ENCODE results near the gene HSPB7. TPM values are rescaled to one million over a fixed set of nuclear protein-coding genes. Genes with fewer than 3 reads are reported as not detected.

The HSPB7 gene
- total and polyA plus RNA-seq, 2 donors (not counting 3 experiments of a cell fraction or from before 2014, with no cell fraction given), result not detected

DNA sequence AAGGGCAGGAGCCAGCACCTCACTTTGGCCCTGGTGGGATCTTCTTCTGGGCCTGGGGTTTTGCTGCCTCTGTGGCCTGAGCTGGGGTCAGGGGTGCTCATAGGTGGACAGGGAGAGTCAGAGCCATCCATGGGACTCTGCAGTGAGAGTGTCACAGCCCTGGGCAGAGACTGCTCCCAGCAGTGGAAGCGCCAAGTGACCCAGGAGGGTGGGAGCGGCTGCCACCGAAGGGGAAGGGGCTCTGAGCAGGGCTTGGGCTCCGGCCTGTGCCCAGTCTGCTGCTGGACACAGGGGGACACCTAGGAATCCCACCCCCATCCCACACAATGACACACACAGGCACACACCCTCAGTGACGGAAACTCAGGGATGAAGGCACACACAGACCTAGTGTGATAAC lies 26.1 kb upstream of the HSPB7 start:
- H4K20me1 ChIP-seq (replicated peaks; ENCODE audit: control insufficient read depth, extremely low read depth, insufficient read depth, low read length), result no peaks in the 10 kb centered on the region
- H3K36me3 ChIP-seq (ENCODE audit: control insufficient read depth in 2 of 2, extremely low read depth in 1 of 2, insufficient read depth in 2 of 2, low read length in 2 of 2), result no peaks in the 10 kb centered on the region
- BruUV-seq (replicated peaks), result no TSS peak
- no peaks in the 10 kb centered on the region for H3K9me3 ChIP-seq (replicated peaks; ENCODE audit: control insufficient read depth, insufficient read depth, low read length)
- H3K4me2 ChIP-seq (ENCODE audit: insufficient read depth, low read length), result no peak overlapping the region
- FAIRE-seq (no peak), DNase-seq (ENCODE audit: low read depth, low spot score) (no peak)
- TF ChIP-seq GATA2 (IDR thresholded peaks at IDR 0.05; ENCODE audit: insufficient read depth, insufficient read length, low read depth, low read length) (no peak), CTCF (IDR thresholded peaks at IDR 0.05; ENCODE audit: extremely low read depth in 1 of 2, insufficient read depth in 1 of 2, low read depth in 1 of 2, low read length in 2 of 2) (no peak), MYC (IDR thresholded peaks at IDR 0.05; ENCODE audit: low read depth, low read length) (no peak), FOS (IDR thresholded peaks at IDR 0.05; ENCODE audit: borderline replicate concordance, insufficient read depth, low read length) (no peak), POLR2AphosphoS5 (IDR thresholded peaks at IDR 0.05; ENCODE audit: insufficient read depth, low read depth, low read length) (no peak), JUN (IDR thresholded peaks at IDR 0.05; ENCODE audit: borderline replicate concordance, insufficient read depth, insufficient read length, low read depth) (no peak), POLR2A (IDR thresholded peaks at IDR 0.05; ENCODE audit: low read depth, low read length) (no peak), EZH2 (IDR thresholded peaks at IDR 0.05; ENCODE audit: borderline replicate concordance, low read depth, low read length, severe bottlenecking) (no peak)
- TF ChIP-seq, protein P1, sequence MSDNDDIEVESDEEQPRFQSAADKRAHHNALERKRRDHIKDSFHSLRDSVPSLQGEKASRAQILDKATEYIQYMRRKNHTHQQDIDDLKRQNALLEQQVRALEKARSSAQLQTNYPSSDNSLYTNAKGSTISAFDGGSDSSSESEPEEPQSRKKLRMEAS (IDR thresholded peaks at IDR 0.05; ENCODE audit: insufficient read depth, insufficient read length), result no peak
- intact Hi-C loops (cut with micrococcal nuclease) (no loop called here), dilution Hi-C loops (cut with MboI; ENCODE audit: extremely low pct_ligation_motif_present, low sequenced_read_pairs) (no loop called here)
- no peaks in the 10 kb centered on the region for H3K27me3 ChIP-seq (ENCODE audit: control insufficient read depth in 2 of 2, insufficient read depth in 2 of 2, low read length in 2 of 2)
- H3K27ac ChIP-seq (ENCODE audit: insufficient read depth, low read depth, low read length), result no peak overlapping the region
- no peak overlapping the region for H3K9ac ChIP-seq (replicated peaks; ENCODE audit: extremely low read depth, insufficient read depth, low read length)
- POLR2A ChIA-PET, result no interaction called here
- H3K79me2 ChIP-seq (ENCODE audit: control insufficient read depth, insufficient read depth, low read length), result no peaks in the 10 kb centered on the region
- H3K4me3 ChIP-seq (replicated peaks in 1 of 3; ENCODE audit: insufficient read depth in 1 of 3, low read depth in 1 of 3, low read length in 3 of 3), result no peak overlapping the region
- H3K4me1 ChIP-seq (ENCODE audit: control insufficient read depth, extremely low read depth, insufficient read depth, low read length), result no peaks in the 10 kb centered on the region
- H3K9me1 ChIP-seq (replicated peaks; ENCODE audit: control insufficient read depth, extremely low read depth, insufficient read depth, low read length), result no peaks in the 10 kb centered on the region
- CTCF ChIA-PET, result no interaction called here
- H2AFZ ChIP-seq (ENCODE audit: low read depth, low read length), result no peak overlapping the region

All from endothelial cell of umbilical vein (primary cell).